ENCODE results near the gene PSMB9.

Gene PSMB9

DNA sequence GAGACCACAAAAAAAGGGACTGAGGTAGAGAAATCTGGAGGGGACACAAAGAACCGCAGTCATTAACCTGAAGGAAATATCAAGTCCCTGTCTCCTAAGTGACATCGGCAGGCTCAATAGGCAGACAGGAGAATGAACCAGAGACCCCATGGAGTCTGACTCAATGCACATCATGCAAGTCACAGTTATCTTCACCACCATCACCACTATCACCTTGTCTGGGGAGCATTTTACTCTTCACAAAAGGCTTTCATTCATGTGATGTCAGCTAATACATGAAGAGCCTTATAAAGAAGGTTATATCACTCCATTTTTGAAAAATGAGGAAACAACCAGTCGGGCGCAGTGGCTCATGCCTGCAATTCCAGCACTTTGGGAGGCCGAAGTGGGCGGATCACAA is 4.9 kb upstream of the PSMB9 start:
- 85% methylated on average over 6 of the region's 6 CpGs for WGBS

GRCh38 chr6:32851025-32851424 is 3.0 kb upstream of the PSMB9 start:
- no peak overlapping the region for H3K4ac ChIP-seq (ENCODE audit: low read depth in 1 of 2, low read length in 2 of 2)
- H2BK15ac ChIP-seq (ENCODE audit: low read depth, poor library complexity, severe bottlenecking) = no peak overlapping the region
- H3K4me1 ChIP-seq (ENCODE audit: control insufficient read depth, insufficient read depth, low read depth, low read length) = peaks cover 12% of the 10 kb centered on the region
- peaks cover 28 to 58% of the 10 kb centered on the region in 2 experiments for H3K36me3 ChIP-seq (ENCODE audit: control insufficient read depth in 1 of 2, insufficient read depth in 2 of 2, low read depth in 1 of 2, low read length in 2 of 2)
- no peak overlapping the region for H3K14ac ChIP-seq (ENCODE audit: low read length in 2 of 2)
- no peak overlapping the region for H3K4me3 ChIP-seq (ENCODE audit: insufficient read depth in 1 of 2, low read depth in 1 of 2, low read length in 2 of 2)
- H4K8ac ChIP-seq (ENCODE audit: low read length) = no peak overlapping the region
- H3K79me1 ChIP-seq (replicated peaks; ENCODE audit: low read length, poor library complexity, severe bottlenecking) = peaks cover 29% of the 10 kb centered on the region
- H3K18ac ChIP-seq (ENCODE audit: low read depth in 1 of 2, low read length in 2 of 2) = no peak overlapping the region
- H2BK5ac ChIP-seq (ENCODE audit: low read depth, low read length, poor library complexity, severe bottlenecking) = no peak overlapping the region
- no peak overlapping the region for H4K91ac ChIP-seq (ENCODE audit: low read length)
- WGBS = 92% methylated on average over 4 of the region's 4 CpGs
- no peak overlapping the region for H2BK120ac ChIP-seq (ENCODE audit: low read depth, low read length)
- H3K9me3 ChIP-seq (ENCODE audit: control insufficient read depth, low read length) = no peaks in the 10 kb centered on the region
- H2AFZ ChIP-seq (ENCODE audit: low read depth, low read length) = no peak overlapping the region
- no peaks in the 10 kb centered on the region for H3K27me3 ChIP-seq (ENCODE audit: control insufficient read depth in 1 of 2, insufficient read depth in 1 of 2, low read length in 2 of 2)
- H3K9ac ChIP-seq (ENCODE audit: low read length) = no peak overlapping the region
- no peak for DNase-seq
- H3K23ac ChIP-seq (ENCODE audit: low read length in 2 of 2) = no peak overlapping the region
- no peak overlapping the region for H2BK12ac ChIP-seq (ENCODE audit: low read length in 2 of 2)
- H3K4me2 ChIP-seq (ENCODE audit: low read length, poor library complexity, severe bottlenecking) = no peak overlapping the region
- H2AK5ac ChIP-seq (ENCODE audit: low read length, severe bottlenecking) = no peak overlapping the region
- no peak overlapping the region for H3K27ac ChIP-seq (ENCODE audit: low read length, poor library complexity, severe bottlenecking)

More for the DNA sequence above, 4.9 kb upstream of the PSMB9 start:
- Histone ChIP-seq H3K36me3 (ENCODE audit: control insufficient read depth in 1 of 2, insufficient read depth in 2 of 2, low read depth in 1 of 2, low read length in 2 of 2) (peaks cover 34 to 70% of the 10 kb centered on the region in 2 experiments), H2BK5ac (ENCODE audit: low read depth, low read length, poor library complexity, severe bottlenecking) (no peak overlapping the region), H3K27me3 (ENCODE audit: control insufficient read depth in 1 of 2, insufficient read depth in 1 of 2, low read length in 2 of 2) (no peaks in the 10 kb centered on the region), H2AK5ac (ENCODE audit: low read length, severe bottlenecking) (no peak overlapping the region), H3K9me3 (ENCODE audit: control insufficient read depth, low read length) (no peaks in the 10 kb centered on the region), H2BK15ac (ENCODE audit: low read depth, poor library complexity, severe bottlenecking) (no peak overlapping the region), H3K4me3 (ENCODE audit: insufficient read depth in 1 of 2, low read depth in 1 of 2, low read length in 2 of 2) (no peak overlapping the region), H3K9ac (ENCODE audit: low read length) (no peak overlapping the region), H4K8ac (ENCODE audit: low read length) (no peak overlapping the region), H2BK12ac (ENCODE audit: low read length in 2 of 2) (no peak overlapping the region), H2BK120ac (ENCODE audit: low read depth, low read length) (no peak overlapping the region), H4K91ac (ENCODE audit: low read length) (no peak overlapping the region), H3K14ac (ENCODE audit: low read length in 2 of 2) (no peak overlapping the region), H3K27ac (ENCODE audit: low read length, poor library complexity, severe bottlenecking) (no peak overlapping the region), H3K23ac (ENCODE audit: low read length in 2 of 2) (no peak overlapping the region), H2AFZ (ENCODE audit: low read depth, low read length) (no peak overlapping the region), H3K18ac (ENCODE audit: low read depth in 1 of 2, low read length in 2 of 2) (no peak overlapping the region), H3K4me2 (ENCODE audit: low read length, poor library complexity, severe bottlenecking) (no peak overlapping the region), H3K4ac (ENCODE audit: low read depth in 1 of 2, low read length in 2 of 2) (no peak overlapping the region), H3K79me1 (replicated peaks; ENCODE audit: low read length, poor library complexity, severe bottlenecking) (peaks cover 19% of the 10 kb centered on the region), H3K4me1 (ENCODE audit: control insufficient read depth, insufficient read depth, low read depth, low read length) (peaks cover 10% of the 10 kb centered on the region)
- no peak for DNase-seq

DNA sequence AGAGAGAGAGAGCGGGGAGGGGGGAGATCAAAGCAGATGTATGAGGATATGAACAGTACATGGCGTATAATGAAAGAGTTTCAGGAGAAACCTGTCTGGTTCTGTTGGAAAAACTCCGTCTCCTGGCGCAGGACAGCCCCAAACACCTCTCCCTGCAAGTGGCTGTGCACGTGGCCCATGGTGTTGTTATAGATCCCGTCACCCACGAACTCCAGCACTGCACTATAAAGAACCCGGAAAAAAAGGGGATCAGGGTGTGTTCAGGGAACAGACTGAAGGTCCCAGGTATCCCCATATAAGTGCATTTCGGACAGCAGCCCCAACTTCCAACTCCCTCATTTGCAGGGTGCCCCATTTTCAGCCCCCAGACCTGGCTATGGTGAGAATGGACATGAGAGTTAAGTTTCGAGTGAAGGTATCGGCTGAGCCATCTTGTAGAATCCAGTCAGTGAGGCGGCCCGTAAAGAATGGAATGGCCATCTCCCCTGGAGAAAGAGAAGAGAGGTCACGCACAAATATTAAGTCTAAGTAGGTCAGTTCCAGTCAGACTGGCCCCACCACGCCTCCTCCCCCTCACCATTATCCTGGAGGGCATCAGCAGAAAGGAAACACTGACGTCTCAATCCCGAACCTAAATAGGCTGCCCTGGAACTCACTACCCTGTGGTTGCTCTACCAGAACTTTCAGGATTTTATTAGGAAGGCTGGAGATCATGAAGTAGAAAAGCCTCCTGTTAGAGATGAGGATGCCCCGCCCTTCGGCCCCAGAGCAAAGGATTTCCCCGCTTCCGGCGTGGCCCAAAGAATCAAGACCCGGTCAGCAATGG is 1.8 kb upstream of the PSMB9 start:
- Histone ChIP-seq H3K4me1 (ENCODE audit: control insufficient read depth, insufficient read depth, low read depth, low read length) (peaks cover 12% of the 10 kb centered on the region), H2BK12ac (ENCODE audit: low read length in 2 of 2) (no peak overlapping the region), H3K23ac (ENCODE audit: low read length in 2 of 2) (no peak overlapping the region), H3K4me2 (ENCODE audit: low read length, poor library complexity, severe bottlenecking) (peak overlapping the region; percentile 94), H3K9ac (ENCODE audit: low read length) (peak overlapping the region; percentile 90), H3K79me1 (replicated peaks; ENCODE audit: low read length, poor library complexity, severe bottlenecking) (peaks cover 28% of the 10 kb centered on the region), H3K18ac (ENCODE audit: low read depth in 1 of 2, low read length in 2 of 2) (peak overlapping the region; percentile 73 to 97), H4K91ac (ENCODE audit: low read length) (no peak overlapping the region), H3K4me3 (ENCODE audit: insufficient read depth in 1 of 2, low read depth in 1 of 2, low read length in 2 of 2) (peak overlapping the region; percentile 88), H3K4ac (ENCODE audit: low read depth in 1 of 2, low read length in 2 of 2) (peak overlapping the region in 1 of 2 experiments; percentile 13), H2AK5ac (ENCODE audit: low read length, severe bottlenecking) (no peak overlapping the region), H4K8ac (ENCODE audit: low read length) (no peak overlapping the region), H2BK15ac (ENCODE audit: low read depth, poor library complexity, severe bottlenecking) (no peak overlapping the region), H2AFZ (ENCODE audit: low read depth, low read length) (peak overlapping the region; percentile 97), H3K14ac (ENCODE audit: low read length in 2 of 2) (no peak overlapping the region), H3K27me3 (ENCODE audit: control insufficient read depth in 1 of 2, insufficient read depth in 1 of 2, low read length in 2 of 2) (no peaks in the 10 kb centered on the region), H2BK120ac (ENCODE audit: low read depth, low read length) (peak overlapping the region; percentile 27), H3K36me3 (ENCODE audit: control insufficient read depth in 1 of 2, insufficient read depth in 2 of 2, low read depth in 1 of 2, low read length in 2 of 2) (peaks cover 21 to 47% of the 10 kb centered on the region in 2 experiments), H3K27ac (ENCODE audit: low read length, poor library complexity, severe bottlenecking) (peak overlapping the region; percentile 71), H2BK5ac (ENCODE audit: low read depth, low read length, poor library complexity, severe bottlenecking) (no peak overlapping the region), H3K9me3 (ENCODE audit: control insufficient read depth, low read length) (no peaks in the 10 kb centered on the region)
- DNase-seq = no peak
- 67% methylated on average over 21 of the region's 23 CpGs for WGBS

GRCh38 chr6:32852844-32853540 is 1.0 kb upstream of the PSMB9 start:
- H2BK15ac ChIP-seq (ENCODE audit: low read depth, poor library complexity, severe bottlenecking) = peak overlapping the region; percentile 54
- H3K27ac ChIP-seq (ENCODE audit: low read length, poor library complexity, severe bottlenecking) = peak overlapping the region; percentile 71
- peak overlapping the region; percentile 78 for H4K91ac ChIP-seq (ENCODE audit: low read length)
- H3K4me3 ChIP-seq (ENCODE audit: insufficient read depth in 1 of 2, low read depth in 1 of 2, low read length in 2 of 2) = peak overlapping the region; percentile 88
- H4K8ac ChIP-seq (ENCODE audit: low read length) = peak overlapping the region; percentile 40
- H2BK120ac ChIP-seq (ENCODE audit: low read depth, low read length) = peak overlapping the region; percentile 71
- H3K27me3 ChIP-seq (ENCODE audit: control insufficient read depth in 1 of 2, insufficient read depth in 1 of 2, low read length in 2 of 2) = no peaks in the 10 kb centered on the region
- peak overlapping the region; percentile 97 for H2AFZ ChIP-seq (ENCODE audit: low read depth, low read length)
- WGBS = 2% methylated on average over 41 of the region's 41 CpGs
- H2BK5ac ChIP-seq (ENCODE audit: low read depth, low read length, poor library complexity, severe bottlenecking) = peak overlapping the region; percentile 74
- no peak overlapping the region for H2AK5ac ChIP-seq (ENCODE audit: low read length, severe bottlenecking)
- H3K79me1 ChIP-seq (replicated peaks; ENCODE audit: low read length, poor library complexity, severe bottlenecking) = peaks cover 27% of the 10 kb centered on the region
- DNase-seq = peak; percentile 64
- peaks cover 12% of the 10 kb centered on the region for H3K4me1 ChIP-seq (ENCODE audit: control insufficient read depth, insufficient read depth, low read depth, low read length)
- H2BK12ac ChIP-seq (ENCODE audit: low read length in 2 of 2) = peak overlapping the region; percentile 46 to 55
- H3K4me2 ChIP-seq (ENCODE audit: low read length, poor library complexity, severe bottlenecking) = peak overlapping the region; percentile 94
- H3K4ac ChIP-seq (ENCODE audit: low read depth in 1 of 2, low read length in 2 of 2) = peak overlapping the region in 1 of 2 experiments; percentile 83
- peak overlapping the region in 1 of 2 experiments; percentile 95 for H3K23ac ChIP-seq (ENCODE audit: low read length in 2 of 2)
- no peaks in the 10 kb centered on the region for H3K9me3 ChIP-seq (ENCODE audit: control insufficient read depth, low read length)
- H3K18ac ChIP-seq (ENCODE audit: low read depth in 1 of 2, low read length in 2 of 2) = peak overlapping the region; percentile 73 to 97
- H3K14ac ChIP-seq (ENCODE audit: low read length in 2 of 2) = peak overlapping the region in 1 of 2 experiments; percentile 88
- H3K36me3 ChIP-seq (ENCODE audit: control insufficient read depth in 1 of 2, insufficient read depth in 2 of 2, low read depth in 1 of 2, low read length in 2 of 2) = peaks cover 15 to 47% of the 10 kb centered on the region in 2 experiments
- H3K9ac ChIP-seq (ENCODE audit: low read length) = peak overlapping the region; percentile 90
